GM13977 (cell line): ENCODE measurements around the gene RBM26.

Experiments
- DNase-seq: peaks from one replicate; pipeline ENCODE4 v3.0.0; 2012; ENCODE audit warnings: low spot score
- CTCF ChIP-seq: IDR thresholded peaks from 2 replicates; pipeline ENCODE4 v1.5.1; 2012; ENCODE audit warnings: mild to moderate bottlenecking, control low read depth; ENCODE audit not compliant: insufficient read depth; ENCODE audit errors: extremely low read depth, missing control alignments
- in situ Hi-C: fragments of 300-500 bp; cut with MboI; formaldehyde crosslinking; loops from one replicate; pipeline ENCODE4 v1.12.0; 2022; ENCODE audit warnings: low sequenced_read_pairs, low pct_unique_long_range_greater_than_20kb, mixed read lengths, inconsistent platforms; ENCODE audit not compliant: unreplicated experiment

The RBM26 gene

DNA sequence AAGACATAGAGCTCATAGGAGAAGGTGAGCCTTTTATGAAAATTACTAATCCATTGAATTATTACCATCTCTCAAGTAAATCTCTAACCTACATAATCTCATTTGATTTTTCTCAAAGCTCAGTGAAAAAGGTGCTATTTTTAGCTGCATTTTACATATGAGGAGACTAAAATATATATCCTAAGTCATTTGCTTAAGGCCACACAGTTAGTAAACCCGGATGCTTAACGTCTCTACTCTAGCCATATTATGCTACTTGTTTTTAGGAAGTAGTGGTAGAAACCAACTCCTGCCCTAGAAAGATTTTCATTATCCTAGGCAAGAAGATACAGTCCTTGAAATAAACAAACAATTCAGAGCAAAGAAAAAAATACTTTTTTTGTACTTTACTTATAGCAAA lies 108.9 kb downstream of the RBM26 start:
- in situ Hi-C loops: no loop called here
- TF ChIP-seq CTCF: no peak
- DNase-seq: no peak

DNA sequence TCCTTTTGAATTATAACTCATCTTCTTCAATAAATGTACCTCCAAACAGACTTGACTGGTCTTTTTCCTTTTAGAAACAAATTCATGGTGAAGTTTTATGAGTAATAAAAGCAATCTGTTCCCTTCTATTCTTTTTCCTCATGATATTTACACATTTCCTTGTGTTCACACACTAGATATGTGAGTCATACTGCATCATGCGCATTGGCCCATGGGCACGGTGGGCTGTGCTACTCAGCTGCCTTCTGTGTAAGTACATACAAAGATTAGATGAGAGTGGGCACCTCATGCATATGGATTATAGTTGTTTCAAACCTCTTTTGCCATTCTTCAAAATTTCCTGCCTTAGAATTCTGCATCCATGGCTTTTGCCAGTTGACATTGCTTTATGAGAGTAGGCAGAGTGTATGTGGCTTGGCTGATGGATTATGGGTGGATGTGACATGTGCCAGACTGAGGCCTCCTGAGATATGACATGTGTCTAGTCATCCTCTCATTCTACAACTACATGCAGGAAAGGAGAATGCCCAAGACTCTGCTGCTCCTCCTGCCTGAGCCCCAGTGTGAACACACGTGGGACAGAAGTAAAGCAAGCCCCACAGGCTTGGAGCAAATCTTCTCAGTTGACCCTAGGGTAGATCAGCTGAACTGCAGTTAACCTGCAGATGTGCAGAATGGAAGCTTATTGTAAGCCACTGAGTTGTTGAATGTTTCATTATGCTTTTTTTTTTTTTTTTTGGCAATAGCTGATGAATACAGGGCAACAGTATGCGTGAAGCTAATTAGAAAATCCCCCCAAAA lies 109.9 kb downstream of the RBM26 start:
- DNase-seq: no peak
- no peak for TF ChIP-seq CTCF
- in situ Hi-C loops: no loop called here

- no peak for TF ChIP-seq CTCF
- no peak for DNase-seq
Observed at GRCh38 chr13:79290595-79291244, 115.3 kb downstream of the RBM26 start.

DNA sequence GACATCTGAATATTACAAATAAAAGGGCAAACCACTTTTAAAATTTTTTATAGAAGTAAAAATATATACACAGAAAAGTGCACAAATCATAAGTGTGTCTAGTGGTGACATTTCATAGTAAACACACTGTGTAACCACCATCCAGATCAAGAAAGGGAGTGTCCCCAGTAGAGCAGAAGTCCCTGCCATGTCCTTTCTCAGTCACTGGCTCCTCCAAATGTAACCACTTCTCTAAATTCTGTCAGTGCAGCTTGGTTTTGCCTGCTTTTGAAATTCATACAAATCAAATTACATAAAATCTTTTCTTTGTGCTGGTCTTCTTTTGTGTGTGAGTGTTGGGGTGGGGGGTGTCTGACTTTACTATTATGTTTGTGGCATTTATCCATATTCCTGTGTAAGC lies 116.5 kb downstream of the RBM26 start:
- in situ Hi-C loops: no loop called here
- no peak for TF ChIP-seq CTCF
- DNase-seq: no peak

More at GRCh38 chr13:79290595-79291244, 115.3 kb downstream of the RBM26 start:
- in situ Hi-C loops: no loop called here

DNA sequence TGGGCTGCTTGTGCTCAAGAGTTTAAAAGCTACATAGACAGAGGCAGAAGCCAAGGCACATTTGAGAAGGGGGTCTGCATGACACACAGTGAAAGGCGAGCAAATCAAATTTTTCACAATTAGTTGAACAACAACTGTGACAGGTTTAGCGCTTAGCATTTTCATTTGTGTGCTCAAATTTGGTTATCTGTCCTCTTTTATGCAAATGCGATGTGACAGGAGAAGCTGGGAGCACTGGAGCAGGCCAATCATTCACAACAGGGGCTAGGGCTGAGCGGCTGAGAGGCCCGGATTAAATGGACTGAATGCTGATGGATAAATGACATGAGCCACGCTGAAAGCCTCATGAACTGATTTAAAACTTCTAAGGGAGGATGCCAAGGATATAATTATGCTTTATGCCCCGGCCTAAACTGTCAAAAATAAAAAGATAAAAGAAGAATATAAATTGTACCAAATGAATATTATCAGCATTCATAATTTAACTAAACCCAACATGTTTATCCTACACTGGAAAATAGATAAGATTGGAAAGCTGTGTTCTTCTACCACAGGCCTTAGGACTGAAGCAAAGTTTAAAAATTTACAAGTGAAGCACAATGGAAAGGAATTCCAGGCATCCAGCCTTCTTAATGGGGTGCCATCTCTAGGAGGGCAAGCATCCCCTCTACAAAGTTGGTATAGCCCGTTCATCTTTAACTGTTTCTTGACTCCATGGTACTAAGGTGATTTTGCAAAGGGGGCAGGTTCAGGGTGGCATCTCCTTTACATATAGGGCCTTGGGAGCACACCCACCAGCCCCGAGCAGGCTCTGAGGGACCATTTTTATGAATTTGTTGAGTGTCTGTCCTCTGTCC lies 117.9 kb downstream of the RBM26 start:
- in situ Hi-C loops: no loop called here
- TF ChIP-seq CTCF: no peak
- no peak for DNase-seq

- in situ Hi-C loops: no loop called here
- no peak for DNase-seq
- no peak for TF ChIP-seq CTCF
Observed at GRCh38 chr13:79285159-79285558, 120.9 kb downstream of the RBM26 start.
